ENCODE measurements around the gene PLPPR5. TPM values are rescaled to one million over a fixed set of nuclear protein-coding genes. Genes with fewer than 3 reads are reported as not detected.

The PLPPR5 gene
- total RNA-seq, 1 experiment from 2014 or later = not detected

DNA sequence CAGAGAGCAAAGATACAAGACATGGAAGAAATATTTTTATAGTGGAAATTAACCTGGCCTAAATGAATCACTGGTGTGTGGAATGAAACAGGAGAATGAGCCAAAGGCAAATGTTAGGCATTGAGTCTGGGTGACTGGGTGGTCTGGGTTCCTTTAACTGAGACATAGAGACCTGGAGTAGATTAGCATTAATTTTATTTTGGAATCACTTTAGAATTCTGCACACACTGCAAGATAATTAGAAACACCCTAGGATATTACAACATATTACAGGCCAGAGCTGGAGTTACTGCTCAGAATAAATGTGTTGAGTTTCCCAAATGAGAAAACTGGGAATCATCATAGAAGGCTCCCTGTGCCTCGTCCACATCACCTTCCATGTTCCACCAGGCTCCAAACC lies 85.5 kb downstream of the PLPPR5 start:
- ChIA-PET POLR2A (ENCODE audit: low non-redundant PET) (no interaction called here), CTCF (no interaction called here)
- intact Hi-C loops (cut with micrococcal nuclease; ENCODE audit: unreplicated experiment) = no loop called here
- no TSS peak for BruUV-seq (replicated peaks)
- H3K4me3 ChIP-seq (ENCODE audit: low read depth, low read length, poor library complexity, severe bottlenecking) = no peak overlapping the region
- H3K9me3 ChIP-seq (ENCODE audit: low read depth, low read length, poor library complexity, severe bottlenecking) = no peaks in the 10 kb centered on the region
- TF ChIP-seq CTCF (conservative IDR thresholded peaks at IDR 0.05; ENCODE audit: low read depth, low read length) = no peak
- TF ChIP-seq EZH2 (IDR thresholded peaks at IDR 0.05; ENCODE audit: borderline replicate concordance, low read depth, low read length, poor library complexity, severe bottlenecking) = no peak
- H3K27me3 ChIP-seq (replicated peaks; ENCODE audit: insufficient read depth, low read depth, low read length, poor library complexity) = no peaks in the 10 kb centered on the region
- no peaks in the 10 kb centered on the region for H3K4me1 ChIP-seq (ENCODE audit: insufficient read depth, low read length, poor library complexity, severe bottlenecking)
- no peaks in the 10 kb centered on the region for H3K36me3 ChIP-seq (ENCODE audit: insufficient read depth, low read length, poor library complexity, severe bottlenecking)
- H3K27ac ChIP-seq (ENCODE audit: low read depth, low read length, poor library complexity, severe bottlenecking) = no peak overlapping the region
- no peak for DNase-seq (ENCODE audit: low spot score)

DNA sequence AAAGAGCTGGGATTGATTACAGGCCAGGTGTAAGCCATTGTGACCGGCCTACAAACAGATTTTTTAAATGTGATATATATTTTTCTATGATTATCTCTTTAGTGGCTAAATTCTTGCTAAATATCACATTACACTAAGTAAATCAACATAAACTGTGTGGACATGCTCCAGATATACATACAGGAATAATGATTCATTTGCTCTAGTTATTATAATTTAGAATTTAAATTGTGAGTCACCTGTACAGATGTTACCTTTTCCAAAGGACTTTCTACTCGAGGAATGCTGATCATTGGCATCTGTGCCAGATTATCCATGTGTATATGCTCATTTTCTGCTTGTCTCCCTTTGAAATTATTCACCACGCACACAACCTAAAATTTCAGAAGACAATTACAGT lies 90.1 kb downstream of the PLPPR5 start:
- ChIA-PET CTCF (no interaction called here), POLR2A (ENCODE audit: low non-redundant PET) (no interaction called here)
- no peak for DNase-seq (ENCODE audit: low spot score)
- intact Hi-C loops (cut with micrococcal nuclease; ENCODE audit: unreplicated experiment) = no loop called here
- Histone ChIP-seq H3K4me3 (ENCODE audit: low read depth, low read length, poor library complexity, severe bottlenecking) (no peak overlapping the region), H3K27ac (ENCODE audit: low read depth, low read length, poor library complexity, severe bottlenecking) (no peak overlapping the region), H3K4me1 (ENCODE audit: insufficient read depth, low read length, poor library complexity, severe bottlenecking) (no peaks in the 10 kb centered on the region), H3K36me3 (ENCODE audit: insufficient read depth, low read length, poor library complexity, severe bottlenecking) (no peaks in the 10 kb centered on the region), H3K9me3 (ENCODE audit: low read depth, low read length, poor library complexity, severe bottlenecking) (no peaks in the 10 kb centered on the region), H3K27me3 (replicated peaks; ENCODE audit: insufficient read depth, low read depth, low read length, poor library complexity) (no peaks in the 10 kb centered on the region)
- no TSS peak for BruUV-seq (replicated peaks)
- TF ChIP-seq EZH2 (IDR thresholded peaks at IDR 0.05; ENCODE audit: borderline replicate concordance, low read depth, low read length, poor library complexity, severe bottlenecking) (no peak), CTCF (conservative IDR thresholded peaks at IDR 0.05; ENCODE audit: low read depth, low read length) (no peak)

DNA sequence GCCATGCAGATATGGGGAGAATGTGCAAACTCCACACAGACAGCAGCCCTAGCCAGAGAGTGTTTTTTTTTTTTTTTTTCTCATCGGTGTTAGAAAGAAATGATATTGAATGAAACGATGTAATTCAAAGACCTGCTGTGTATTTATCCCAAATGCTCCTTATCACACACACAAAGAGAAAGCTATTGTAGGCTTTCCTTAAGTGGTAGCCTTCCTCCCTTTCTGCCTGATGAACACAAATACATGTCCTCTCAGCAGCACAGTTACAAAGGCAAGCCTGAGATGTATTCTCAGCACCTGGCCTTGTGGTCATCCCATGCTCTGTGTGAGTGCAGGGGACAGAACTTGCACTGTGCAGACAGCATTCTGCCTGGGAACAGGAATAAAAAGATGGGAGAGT lies 93.8 kb downstream of the PLPPR5 start:
- TF ChIP-seq EZH2 (IDR thresholded peaks at IDR 0.05; ENCODE audit: borderline replicate concordance, low read depth, low read length, poor library complexity, severe bottlenecking) (no peak), CTCF (conservative IDR thresholded peaks at IDR 0.05; ENCODE audit: low read depth, low read length) (no peak)
- DNase-seq (ENCODE audit: low spot score) = no peak
- no peaks in the 10 kb centered on the region for H3K4me1 ChIP-seq (ENCODE audit: insufficient read depth, low read length, poor library complexity, severe bottlenecking)
- no TSS peak for BruUV-seq (replicated peaks)
- no peaks in the 10 kb centered on the region for H3K27me3 ChIP-seq (replicated peaks; ENCODE audit: insufficient read depth, low read depth, low read length, poor library complexity)
- H3K9me3 ChIP-seq (ENCODE audit: low read depth, low read length, poor library complexity, severe bottlenecking) = no peaks in the 10 kb centered on the region
- no peak overlapping the region for H3K4me3 ChIP-seq (ENCODE audit: low read depth, low read length, poor library complexity, severe bottlenecking)
- ChIA-PET POLR2A (ENCODE audit: low non-redundant PET) (no interaction called here), CTCF (no interaction called here)
- no peak overlapping the region for H3K27ac ChIP-seq (ENCODE audit: low read depth, low read length, poor library complexity, severe bottlenecking)
- intact Hi-C loops (cut with micrococcal nuclease; ENCODE audit: unreplicated experiment) = no loop called here
- no peaks in the 10 kb centered on the region for H3K36me3 ChIP-seq (ENCODE audit: insufficient read depth, low read length, poor library complexity, severe bottlenecking)

Data from A673 (cell line).